Gastrocnemius medialis (tissue), 4 donors: ENCODE results near the gene CCDC50. TPM values are rescaled to one million over a fixed set of nuclear protein-coding genes. Genes with fewer than 3 reads are reported as not detected.

Experiments
- ATAC-seq, 2 donors: fragments of 150-250 bp; one replicate each; pipeline ENCODE4 v1.9.1; 2016
- DNase-seq, 2 donors: peaks; one replicate each; pipeline ENCODE4 v3.0.0-alpha.2; 2019
- H3K27ac ChIP-seq, 4 donors: fragments of 200-600 bp; sonication (generic); 1 replicate in 1 of 4; 2 replicates in 3 of 4; pipeline ENCODE4 v1.5.1; 2016 to 2018; ENCODE audit warnings: mild to moderate bottlenecking in 2 of 4, moderate library complexity in 1 of 4
- H3K27me3 ChIP-seq, 3 donors: fragments of 200-600 bp; sonication (generic) in 2 of 3; 1 replicate in 1 of 3; 2 replicates in 2 of 3; pipeline versions ENCODE4 v1.5.1 to v1.6.0; 2016 to 2019; ENCODE audit warnings: mild to moderate bottlenecking in 1 of 3, moderate library complexity in 1 of 3
- H3K36me3 ChIP-seq, 2 donors: fragments of 200-600 bp; sonication (generic) in 1 of 2; one replicate each; pipeline ENCODE4 v1.5.1; 2017 to 2018
- H3K4me1 ChIP-seq, 2 donors: fragments of 200-600 bp; sonication (generic) in 1 of 2; one replicate each; pipeline ENCODE4 v1.5.1; 2016 to 2017; ENCODE audit warnings: mild to moderate bottlenecking in 2 of 2
- H3K4me3 ChIP-seq, 4 donors: fragments of 200-600 bp; sonication (generic) in 3 of 4; 1 replicate in 1 of 4; 2 replicates in 3 of 4; pipeline ENCODE4 v1.5.1; 2016 to 2019; ENCODE audit warnings: mild to moderate bottlenecking in 2 of 4
- H3K9me3 ChIP-seq, 3 donors: fragments of 200-600 bp; sonication (generic) in 2 of 3; 1 replicate in 1 of 3; 2 replicates in 2 of 3; pipeline ENCODE4 v1.5.1; 2016 to 2019
- POLR2A ChIP-seq, 2 donors: fragments of 450-650 bp; IDR thresholded peaks; one replicate each; pipeline ENCODE4 v1.6.1; 2017; ENCODE audit warnings: antibody characterized with exemption in 2 of 2, mild to moderate bottlenecking in 2 of 2, moderate library complexity in 2 of 2
- in situ Hi-C, 4 donors: fragments of 200-750 bp; cut with MboI; loops; one replicate each; pipeline versions ENCODE4 v1.15.0 to v1.8.0; 2017; ENCODE audit warnings: low sequenced_read_pairs in 4 of 4
- intact Hi-C: fragments of 100-400 bp; cut with DNase I; formaldehyde crosslinking; loops from one replicate; pipeline ENCODE4 v1.15.1; 2023; ENCODE audit warnings: low total_unique reads
- total RNA-seq, 4 donors: library from RNA; depleted of rRNA; stranded (reverse); fragments of >200 nt; gene quantifications; one replicate each; pipeline versions ENCODE4 v1.1.0 to v1.2.3, GENCODE V29; 2016
- TF ChIP-seq, protein P1 (sequence below), 5 experiments: fragments of 450-650 bp in 3 of 5; fragments of 200-600 bp in 2 of 5; sonication (generic) in 2 of 5; IDR thresholded peaks in 4 of 5; conservative IDR thresholded peaks in 1 of 5; 1 replicate in 4 of 5; 2 replicates in 1 of 5; pipeline ENCODE4 v1.5.1; 2016 to 2019; ENCODE audit warnings: antibody characterized with exemption in 5 of 5, mild to moderate bottlenecking in 3 of 5, moderate library complexity in 3 of 5

CCDC50 gene
- total RNA-seq, 4 donors from 2014 or later = 45.0 to 69.9 (median 64.2) TPM

DNA sequence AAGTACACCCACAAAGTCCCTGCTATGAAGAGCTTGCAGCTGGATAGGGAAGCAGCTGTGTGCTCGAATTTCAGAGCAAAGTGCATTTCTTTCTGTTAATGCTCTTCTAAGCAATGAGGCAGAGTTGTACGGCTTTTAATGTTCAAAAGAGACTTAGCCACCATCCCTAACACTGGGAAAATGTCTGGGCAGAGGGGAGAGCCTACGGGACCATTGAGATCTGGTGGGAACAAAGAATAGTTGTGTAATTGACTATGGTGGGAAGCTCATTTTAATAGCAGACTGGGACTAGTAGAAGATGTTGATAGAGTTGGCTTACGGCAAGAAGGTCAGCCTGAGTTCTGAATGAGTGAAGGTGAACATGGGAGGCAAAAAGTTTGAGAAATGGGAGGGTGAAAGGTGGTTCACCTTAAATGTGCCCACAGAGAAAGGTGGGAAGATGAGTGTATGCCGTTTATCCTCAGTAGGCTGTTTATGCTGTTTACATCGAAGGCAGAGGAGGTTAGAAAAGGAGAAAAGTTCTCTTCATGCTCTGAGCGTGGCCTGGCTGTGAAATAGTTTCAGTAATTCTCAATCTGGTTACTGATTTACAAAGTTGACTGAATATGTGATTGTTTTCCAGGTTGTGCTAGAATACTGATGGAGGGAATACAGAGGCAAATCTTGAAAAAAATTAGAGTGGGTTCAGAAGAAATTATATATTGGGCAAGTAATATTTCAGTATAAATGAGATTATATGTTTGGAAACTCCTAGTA is 24.0 kb downstream of the CCDC50 start:
- DNase-seq = no peak
- in situ Hi-C loops (no loop called here), intact Hi-C loops (no loop called here)
- peaks cover 76 to 84% of the 10 kb centered on the region in 2 donors for H3K4me1 ChIP-seq
- peaks cover 0 to 8% of the 10 kb centered on the region in 2 donors for H3K36me3 ChIP-seq
- H3K4me3 ChIP-seq = no peak overlapping the region
- no peak for TF ChIP-seq POLR2A (IDR thresholded peaks at IDR 0.05)
- TF ChIP-seq, protein P1, sequence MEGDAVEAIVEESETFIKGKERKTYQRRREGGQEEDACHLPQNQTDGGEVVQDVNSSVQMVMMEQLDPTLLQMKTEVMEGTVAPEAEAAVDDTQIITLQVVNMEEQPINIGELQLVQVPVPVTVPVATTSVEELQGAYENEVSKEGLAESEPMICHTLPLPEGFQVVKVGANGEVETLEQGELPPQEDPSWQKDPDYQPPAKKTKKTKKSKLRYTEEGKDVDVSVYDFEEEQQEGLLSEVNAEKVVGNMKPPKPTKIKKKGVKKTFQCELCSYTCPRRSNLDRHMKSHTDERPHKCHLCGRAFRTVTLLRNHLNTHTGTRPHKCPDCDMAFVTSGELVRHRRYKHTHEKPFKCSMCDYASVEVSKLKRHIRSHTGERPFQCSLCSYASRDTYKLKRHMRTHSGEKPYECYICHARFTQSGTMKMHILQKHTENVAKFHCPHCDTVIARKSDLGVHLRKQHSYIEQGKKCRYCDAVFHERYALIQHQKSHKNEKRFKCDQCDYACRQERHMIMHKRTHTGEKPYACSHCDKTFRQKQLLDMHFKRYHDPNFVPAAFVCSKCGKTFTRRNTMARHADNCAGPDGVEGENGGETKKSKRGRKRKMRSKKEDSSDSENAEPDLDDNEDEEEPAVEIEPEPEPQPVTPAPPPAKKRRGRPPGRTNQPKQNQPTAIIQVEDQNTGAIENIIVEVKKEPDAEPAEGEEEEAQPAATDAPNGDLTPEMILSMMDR (IDR thresholded peaks at IDR 0.05 in 4 of 5, conservative IDR thresholded peaks at IDR 0.05 in 1 of 5) = no peak
- no peaks in the 10 kb centered on the region for H3K27me3 ChIP-seq
- H3K9me3 ChIP-seq = no peaks in the 10 kb centered on the region
- H3K27ac ChIP-seq = peak overlapping the region in 2 of 4 donors; percentile 9 to 11
- no peak for ATAC-seq

DNA sequence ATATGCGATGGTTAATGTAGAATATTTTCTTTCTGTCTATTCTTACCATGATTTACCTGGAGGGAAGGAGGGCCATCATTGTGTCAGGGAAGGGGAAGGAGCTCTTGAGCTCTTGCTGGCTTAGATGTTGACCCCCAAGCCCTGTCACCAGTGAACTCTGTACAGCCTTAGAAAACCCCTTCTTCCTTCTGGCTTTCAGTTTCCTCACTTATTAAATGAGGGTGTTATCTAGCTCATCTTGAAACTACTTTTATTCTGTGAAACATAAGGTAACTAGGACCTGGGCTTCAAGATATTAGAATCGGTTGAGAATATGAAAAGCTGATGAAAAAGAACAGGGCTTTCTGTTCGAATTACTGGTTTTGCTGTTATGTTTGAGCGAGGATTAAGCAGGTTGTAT is 26.2 kb downstream of the CCDC50 start:
- Histone ChIP-seq H3K36me3 (peaks cover 0 to 24% of the 10 kb centered on the region in 2 donors), H3K27me3 (no peaks in the 10 kb centered on the region), H3K4me3 (no peak overlapping the region), H3K27ac (no peak overlapping the region), H3K4me1 (peaks cover 60 to 68% of the 10 kb centered on the region in 2 donors), H3K9me3 (no peaks in the 10 kb centered on the region)
- in situ Hi-C loops (no loop called here), intact Hi-C loops (no loop called here)
- no peak for DNase-seq
- no peak for ATAC-seq
- TF ChIP-seq, protein P1 (IDR thresholded peaks at IDR 0.05 in 4 of 5, conservative IDR thresholded peaks at IDR 0.05 in 1 of 5) = no peak
- no peak for TF ChIP-seq POLR2A (IDR thresholded peaks at IDR 0.05)

DNA sequence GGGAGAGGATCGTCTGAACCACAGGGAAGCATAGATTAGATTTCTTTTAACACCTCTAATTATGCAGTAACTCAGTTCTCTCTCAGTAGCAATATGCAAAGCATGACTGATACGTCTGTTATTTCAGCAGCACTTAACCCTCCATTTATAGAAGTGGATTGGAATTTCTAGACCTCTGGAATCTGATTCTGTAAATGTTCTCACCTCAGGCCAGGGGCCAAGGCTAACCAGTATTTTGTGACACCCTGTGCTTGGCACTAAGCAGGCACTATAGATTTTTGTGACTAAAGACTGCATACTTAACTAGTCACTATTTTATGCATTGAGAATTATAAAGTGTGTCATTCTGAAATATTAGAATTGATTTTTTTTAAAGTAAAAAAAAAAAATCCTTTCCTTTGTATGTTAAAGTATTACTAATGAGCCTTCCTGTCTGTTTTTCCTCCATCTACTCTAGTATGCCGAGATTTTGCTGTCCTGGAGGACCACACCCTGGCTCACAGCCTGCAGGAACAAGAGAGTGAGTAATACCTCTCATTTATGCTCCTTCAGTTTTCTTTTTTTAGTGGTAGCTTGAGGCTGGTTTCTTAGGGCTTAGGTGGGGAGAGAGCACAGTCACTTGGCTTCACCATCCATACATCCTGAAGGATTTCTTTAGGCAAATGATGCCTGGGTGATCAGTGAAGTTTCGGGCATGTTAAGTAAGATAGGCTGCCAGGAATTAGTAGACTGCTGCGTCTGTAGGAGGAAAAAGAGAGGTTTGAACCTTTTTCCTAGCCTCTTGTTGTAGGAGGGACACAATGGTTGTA is 27.6 kb downstream of the CCDC50 start:
- Histone ChIP-seq H3K9me3 (no peaks in the 10 kb centered on the region), H3K27ac (peak overlapping the region in 1 of 4 donors; percentile 32), H3K4me1 (peaks cover 46 to 54% of the 10 kb centered on the region in 2 donors), H3K36me3 (peaks cover 0 to 37% of the 10 kb centered on the region in 2 donors), H3K27me3 (no peaks in the 10 kb centered on the region), H3K4me3 (no peak overlapping the region)
- DNase-seq (no peak), ATAC-seq (peak; percentile 58 to 59)
- in situ Hi-C loops = no loop called here
- intact Hi-C loops = no loop called here
- TF ChIP-seq POLR2A (IDR thresholded peaks at IDR 0.05) = no peak
- TF ChIP-seq, protein P1 (IDR thresholded peaks at IDR 0.05 in 4 of 5, conservative IDR thresholded peaks at IDR 0.05 in 1 of 5) = no peak

DNA sequence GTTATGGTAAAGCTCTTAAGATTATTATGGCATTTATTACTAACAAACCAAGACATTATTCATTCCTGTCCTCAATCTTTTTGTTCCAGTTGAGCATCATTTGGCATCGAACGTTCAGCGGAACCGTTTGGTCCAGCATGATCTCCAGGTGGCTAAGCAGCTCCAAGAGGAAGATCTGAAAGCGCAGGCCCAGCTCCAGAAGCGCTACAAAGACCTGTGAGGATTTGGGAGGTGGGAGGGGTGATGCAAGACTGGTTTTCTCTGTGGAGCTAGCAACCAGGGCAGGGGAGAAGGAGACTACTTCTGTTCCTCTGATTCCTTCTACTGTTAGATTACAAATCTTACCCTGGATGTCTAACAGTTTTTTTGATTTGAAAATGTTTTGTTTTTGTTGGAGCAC is 28.7 kb downstream of the CCDC50 start:
- no peak for TF ChIP-seq POLR2A (IDR thresholded peaks at IDR 0.05)
- TF ChIP-seq, protein P1 (IDR thresholded peaks at IDR 0.05 in 4 of 5, conservative IDR thresholded peaks at IDR 0.05 in 1 of 5) = no peak
- in situ Hi-C loops (no loop called here), intact Hi-C loops (no loop called here)
- Histone ChIP-seq H3K27me3 (no peaks in the 10 kb centered on the region), H3K27ac (no peak overlapping the region), H3K4me1 (peaks cover 36 to 43% of the 10 kb centered on the region in 2 donors), H3K9me3 (no peaks in the 10 kb centered on the region), H3K4me3 (no peak overlapping the region), H3K36me3 (peaks cover 0 to 48% of the 10 kb centered on the region in 2 donors)
- ATAC-seq (no peak), DNase-seq (no peak)
